ENCODE data around the gene MIEN1.

DNA sequence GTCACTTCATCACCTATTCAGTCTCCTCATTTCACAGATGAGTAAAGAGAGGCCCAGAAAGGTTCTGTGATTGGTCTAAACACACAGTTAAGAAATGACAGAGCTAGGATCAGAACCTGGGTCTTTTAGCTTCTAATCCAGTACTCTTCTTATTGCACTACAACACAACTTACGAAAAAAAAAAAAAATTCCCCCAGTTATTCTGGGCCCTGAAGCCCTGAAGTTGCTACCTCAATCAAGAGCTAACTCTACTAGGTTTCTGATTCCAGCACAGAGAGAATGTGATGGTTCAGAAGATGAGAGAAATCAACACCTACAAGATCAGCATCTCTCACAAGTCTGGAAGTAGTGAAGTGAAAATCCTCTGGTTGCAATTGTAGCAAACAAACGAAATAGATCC, 44.7 kb upstream of the MIEN1 start:
- no peak for TF ChIP-seq POLR2A (IDR thresholded peaks at IDR 0.05; ENCODE audit: low read length)
- TF ChIP-seq GATA1 (IDR thresholded peaks at IDR 0.05; ENCODE audit: low read depth, low read length): no peak

All from erythroblast (primary cell).